HG03575 (cell line): ENCODE measurements around the gene CYB5A.

ENCODE experiments used
- ATAC-seq: cut with Tn5 transposase; IDR thresholded peaks from one replicate; pipeline ENCODE4 v1.9.1; 2021; ENCODE audit not compliant: unreplicated experiment, insufficient number of reproducible peaks, low FRiP score; ENCODE audit errors: extremely low read depth

The CYB5A gene

GRCh38 chr18:74229005-74229404, 62.8 kb downstream of the CYB5A start:
- no peak for ATAC-seq

- no peak for ATAC-seq
Measured at GRCh38 chr18:74228312-74228711, 63.5 kb downstream of the CYB5A start.

- ATAC-seq, result no peak
Measured at GRCh38 chr18:74226666-74227065, 65.1 kb downstream of the CYB5A start.

GRCh38 chr18:74226156-74226555, 65.6 kb downstream of the CYB5A start:
- no peak for ATAC-seq

- ATAC-seq, result no peak
Measured at GRCh38 chr18:74225193-74225840, 66.4 kb downstream of the CYB5A start.

GRCh38 chr18:74222710-74223494, 68.9 kb downstream of the CYB5A start:
- ATAC-seq, result no peak

GRCh38 chr18:74221081-74221480, 70.7 kb downstream of the CYB5A start:
- no peak for ATAC-seq

GRCh38 chr18:74219056-74219455, 72.7 kb downstream of the CYB5A start:
- no peak for ATAC-seq

GRCh38 chr18:74217476-74218143, 74.2 kb downstream of the CYB5A start:
- no peak for ATAC-seq

- no peak for ATAC-seq
Measured at GRCh38 chr18:74216661-74217110, 75.1 kb downstream of the CYB5A start.

GRCh38 chr18:74215863-74216262, 75.9 kb downstream of the CYB5A start:
- ATAC-seq, result no peak

- no peak for ATAC-seq
Measured at GRCh38 chr18:74213429-74213828, 78.3 kb downstream of the CYB5A start.

- no peak for ATAC-seq
Measured at GRCh38 chr18:74204526-74205152, 87.1 kb downstream of the CYB5A start.

- no peak for ATAC-seq
Measured at GRCh38 chr18:74203811-74204210, 88.0 kb downstream of the CYB5A start.
